ENCODE measurements around the gene GET3.
A peak's percentile ranks its signal among the peaks of the same experiment; 100 is the strongest.
"Not testable (repeated sequence)": the region's sequence is repeated elsewhere in the genome, so short reads cannot be mapped to it uniquely, and the experiment has no call there.

The GET3 gene

GRCh38 chr19:12715929-12716328 is 21.4 kb upstream of the GET3 start:
- DNase-seq (ENCODE audit: low spot score), result no peak

- no peak for DNase-seq (ENCODE audit: low spot score)
Observed at GRCh38 chr19:12720296-12720695, 17.0 kb upstream of the GET3 start.

GRCh38 chr19:12720851-12721655 is 16.2 kb upstream of the GET3 start:
- no peak for DNase-seq (ENCODE audit: low spot score)

- DNase-seq (ENCODE audit: low spot score), result peak; percentile 77
Observed at GRCh38 chr19:12721656-12722565, 15.4 kb upstream of the GET3 start.

GRCh38 chr19:12722566-12723380 is 14.5 kb upstream of the GET3 start:
- DNase-seq (ENCODE audit: low spot score), result peak; percentile 99

- no peak for DNase-seq (ENCODE audit: low spot score)
Observed at GRCh38 chr19:12723381-12723640, 14.0 kb upstream of the GET3 start.

- peak; percentile 58 for DNase-seq (ENCODE audit: low spot score)
Observed at GRCh38 chr19:12723641-12724426, 13.5 kb upstream of the GET3 start, which contains the start of gene TNPO2. TSS of gene TNPO2 (minus strand) at chr19:12723932. CDS start at chr19:12720977, 2,955 bp downstream.

- not testable (repeated sequence) for DNase-seq (ENCODE audit: low spot score)
Observed at GRCh38 chr19:12725612-12726011, 11.7 kb upstream of the GET3 start.

- DNase-seq (ENCODE audit: low spot score), result no peak
Observed at GRCh38 chr19:12726988-12727316, 10.3 kb upstream of the GET3 start.

GRCh38 chr19:12727745-12728433 is 9.4 kb upstream of the GET3 start:
- no peak for DNase-seq (ENCODE audit: low spot score)

GRCh38 chr19:12730064-12730463 is 7.2 kb upstream of the GET3 start:
- DNase-seq (ENCODE audit: low spot score), result no peak

- DNase-seq (ENCODE audit: low spot score), result no peak
Observed at GRCh38 chr19:12731337-12731736, 6.0 kb upstream of the GET3 start.

- DNase-seq (ENCODE audit: low spot score), result peak; percentile 54
Observed at GRCh38 chr19:12733369-12734214, 3.7 kb upstream of the GET3 start.

- no peak for DNase-seq (ENCODE audit: low spot score)
Observed at GRCh38 chr19:12737835-12738351, 596 bp downstream of the GET3 start.

- no peak for DNase-seq (ENCODE audit: low spot score)
Observed at GRCh38 chr19:12745166-12745897, 8.0 kb downstream of the GET3 start.

- DNase-seq (ENCODE audit: low spot score), result no peak
Observed at GRCh38 chr19:12748489-12748888, 11.2 kb downstream of the GET3 start.

- DNase-seq (ENCODE audit: low spot score), result no peak
Observed at GRCh38 chr19:12749938-12750521, 12.7 kb downstream of the GET3 start.

GRCh38 chr19:12750851-12751250 is 13.6 kb downstream of the GET3 start:
- no peak for DNase-seq (ENCODE audit: low spot score)

GRCh38 chr19:12751635-12752034 is 14.3 kb downstream of the GET3 start, which contains the start of gene BEST2:
TSS of gene BEST2 (plus strand) at chr19:12751791. CDS start at chr19:12752593, 802 bp downstream.
- DNase-seq (ENCODE audit: low spot score), result no peak

Measured in AG08395 (cell line).